OCI-LY7 (cell line): ENCODE data around the gene WFDC6.

Source experiments
- CTCF ChIP-seq: fragments of 200-600 bp; sonication (generic); conservative IDR thresholded peaks from 2 replicates; pipeline ENCODE4 v1.5.1; 2014; ENCODE audit warnings: mild to moderate bottlenecking, antibody characterized with exemption, low read length, moderate library complexity, mixed read lengths
- EZH2phosphoT487 ChIP-seq: fragments of 200-600 bp; sonication (generic); IDR thresholded peaks from 2 replicates; pipeline ENCODE4 v1.6.1; 2018; ENCODE audit warnings: low read depth, borderline replicate concordance, mild to moderate bottlenecking, mixed run types, antibody characterized with exemption, low read length, moderate library complexity, mixed read lengths

- TF ChIP-seq CTCF (no peak), EZH2phosphoT487 (no peak)
Measured at GRCh38 chr20:45485388-45485787, 53.9 kb downstream of the WFDC6 start.
